Prostate gland (tissue), 2 donors: Measurements from ENCODE around the gene FCHO1. TPM values are rescaled to one million over a fixed set of nuclear protein-coding genes. Genes with fewer than 3 reads are reported as not detected.
A peak's percentile ranks its signal among the peaks of the same experiment; 100 is the strongest.

Source experiments
- DNase-seq: peaks from one replicate; pipeline ENCODE4 v3.0.0-alpha.2; 2019; ENCODE audit warnings: low spot score
- H3K27ac ChIP-seq, 2 donors: fragments of 200-600 bp; sonication (generic); 2 replicates each; pipeline ENCODE4 v1.5.1; 2017 to 2019
- H3K27me3 ChIP-seq: fragments of 200-600 bp; sonication (generic); replicated peaks from 2 replicates; pipeline ENCODE4 v1.5.1; 2019; ENCODE audit not compliant: insufficient read depth
- H3K36me3 ChIP-seq, 2 donors: fragments of 200-600 bp; sonication (generic); 1 replicate in 1 of 2; 2 replicates in 1 of 2; pipeline versions ENCODE4 v1.5.1 to v1.8.1; 2017 to 2019
- H3K4me1 ChIP-seq: fragments of 200-600 bp; sonication (generic); replicated peaks from 2 replicates; pipeline ENCODE4 v1.5.1; 2019
- H3K4me3 ChIP-seq, 2 donors: fragments of 200-600 bp; sonication (generic); 2 replicates each; pipeline ENCODE4 v1.5.1; 2017 to 2019
- H3K9me3 ChIP-seq: fragments of 200-600 bp; sonication (generic); 2 replicates; pipeline ENCODE4 v1.5.1; 2017
- CTCF ChIP-seq, 4 experiments: fragments of 200-600 bp in 2 of 4; fragments of 450-650 bp in 2 of 4; sonication (generic) in 2 of 4; IDR thresholded peaks; 1 replicate in 3 of 4; 2 replicates in 1 of 4; pipeline ENCODE4 v1.5.1; 2016 to 2019; ENCODE audit warnings: antibody characterized with exemption in 4 of 4, mild to moderate bottlenecking in 2 of 4, moderate library complexity in 2 of 4
- POLR2A ChIP-seq: fragments of 450-650 bp; IDR thresholded peaks from one replicate; pipeline ENCODE4 v1.6.1; 2016; ENCODE audit warnings: antibody characterized with exemption, mild to moderate bottlenecking
- POLR2AphosphoS5 ChIP-seq: sonication (generic); formaldehyde crosslinking; IDR thresholded peaks from one replicate; pipeline ENCODE4 v1.6.1; 2017; ENCODE audit warnings: antibody characterized with exemption
- WGBS: methylation state at CpG from one replicate; pipeline ENCODE4 v1.1.5; 2018; 5-methylcytosine and 5-hydroxymethylcytosine counted together
- intact Hi-C: fragments of 100-400 bp; cut with DNase I; formaldehyde crosslinking; loops from one replicate; pipeline ENCODE4 v1.14.2; 2022
- total RNA-seq, 2 donors: library from RNA; depleted of rRNA; stranded (reverse); fragments of >200 nt; gene quantifications; one replicate each; pipeline ENCODE4 v1.1.0, GENCODE V29; 2016

Gene FCHO1
- total RNA-seq, 2 donors from 2014 or later, result 1.3 to 10.7 TPM

GRCh38 chr19:17741456-17741855 lies 9.8 kb upstream of the FCHO1 start:
- DNase-seq, result no peak
- Histone ChIP-seq H3K27ac (no peak overlapping the region), H3K9me3 (no peaks in the 10 kb centered on the region), H3K4me1 (no peaks in the 10 kb centered on the region), H3K27me3 (no peaks in the 10 kb centered on the region), H3K4me3 (no peak overlapping the region), H3K36me3 (no peaks in the 10 kb centered on the region)
- WGBS, result 89% methylated on average over 2 of the region's 2 CpGs
- TF ChIP-seq CTCF (IDR thresholded peaks at IDR 0.05) (no peak), POLR2AphosphoS5 (no peak), POLR2A (no peak)
- intact Hi-C loops, result no loop called here

- no peaks in the 10 kb centered on the region for H3K4me1 ChIP-seq
- TF ChIP-seq POLR2A, result no peak
- TF ChIP-seq CTCF (IDR thresholded peaks at IDR 0.05), result no peak
- TF ChIP-seq POLR2AphosphoS5, result no peak
- 79% methylated on average over 6 of the region's 6 CpGs for WGBS
- no peaks in the 10 kb centered on the region for H3K36me3 ChIP-seq
- no peaks in the 10 kb centered on the region for H3K9me3 ChIP-seq
- H3K4me3 ChIP-seq, result no peak overlapping the region
- DNase-seq, result no peak
- intact Hi-C loops, result no loop called here
- H3K27ac ChIP-seq, result no peak overlapping the region
- no peaks in the 10 kb centered on the region for H3K27me3 ChIP-seq
These were observed 7.2 kb upstream of the FCHO1 start for GRCh38 chr19:17743874-17744580.

- Histone ChIP-seq H3K9me3 (no peaks in the 10 kb centered on the region), H3K27ac (no peak overlapping the region), H3K27me3 (no peaks in the 10 kb centered on the region), H3K36me3 (no peaks in the 10 kb centered on the region), H3K4me3 (peak overlapping the region; percentile 25 to 27), H3K4me1 (no peaks in the 10 kb centered on the region)
- no peak for TF ChIP-seq POLR2AphosphoS5
- peak in 1 of 4 experiments; percentile 8 for TF ChIP-seq CTCF (IDR thresholded peaks at IDR 0.05)
- WGBS, result 12% methylated on average over 44 of the region's 75 CpGs
- intact Hi-C loops, result no loop called here
- DNase-seq, result peak; percentile 82
These were observed 3.8 kb upstream of the FCHO1 start for GRCh38 chr19:17747205-17748098.

GRCh38 chr19:17748884-17749638 lies 2.2 kb upstream of the FCHO1 start:
- Histone ChIP-seq H3K4me3 (no peak overlapping the region), H3K36me3 (no peaks in the 10 kb centered on the region), H3K4me1 (no peaks in the 10 kb centered on the region), H3K9me3 (no peaks in the 10 kb centered on the region), H3K27me3 (no peaks in the 10 kb centered on the region), H3K27ac (no peak overlapping the region)
- intact Hi-C loops, result no loop called here
- no peak for TF ChIP-seq POLR2A
- TF ChIP-seq POLR2AphosphoS5, result no peak
- 58% methylated on average over 6 of the region's 6 CpGs for WGBS
- no peak for DNase-seq

- TF ChIP-seq POLR2AphosphoS5, result no peak
- TF ChIP-seq CTCF (IDR thresholded peaks at IDR 0.05), result no peak
- TF ChIP-seq POLR2A, result no peak
- no peak overlapping the region for H3K27ac ChIP-seq
- no peak for DNase-seq
- no peaks in the 10 kb centered on the region for H3K27me3 ChIP-seq
- no peaks in the 10 kb centered on the region for H3K36me3 ChIP-seq
- H3K4me3 ChIP-seq, result no peak overlapping the region
- intact Hi-C loops, result no loop called here
- H3K4me1 ChIP-seq, result no peaks in the 10 kb centered on the region
- no peaks in the 10 kb centered on the region for H3K9me3 ChIP-seq
- 27% methylated on average over 8 of the region's 8 CpGs for WGBS
These were observed 1.4 kb upstream of the FCHO1 start for GRCh38 chr19:17749912-17750317.
